GM19452 (cell line): ENCODE measurements around the gene PWWP2B.

Experiments
- ATAC-seq: cut with Tn5 transposase; IDR thresholded peaks from one replicate; pipeline ENCODE4 v1.9.1; 2021; ENCODE audit not compliant: unreplicated experiment

Gene PWWP2B

DNA sequence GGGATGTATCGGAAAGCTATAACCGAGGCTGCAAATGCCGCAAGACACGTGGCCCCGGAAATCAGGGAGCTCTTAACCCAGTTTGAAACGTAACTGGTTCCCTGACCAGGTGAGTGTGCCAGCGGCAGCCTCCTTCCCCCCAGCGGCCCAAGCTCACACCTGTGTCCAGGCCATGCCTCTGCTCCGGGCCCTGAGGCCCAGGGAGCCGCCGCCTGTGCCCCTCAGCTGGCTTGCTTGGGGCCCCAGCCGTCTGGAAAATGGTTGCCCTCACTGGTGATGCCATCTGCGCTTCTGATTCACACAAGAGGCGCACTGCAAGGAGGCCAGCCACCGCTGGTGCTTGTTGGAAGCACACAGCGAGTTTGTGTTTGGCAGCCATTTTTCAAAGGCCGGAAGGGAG is 9.2 kb downstream of the PWWP2B start:
- ATAC-seq: no peak

DNA sequence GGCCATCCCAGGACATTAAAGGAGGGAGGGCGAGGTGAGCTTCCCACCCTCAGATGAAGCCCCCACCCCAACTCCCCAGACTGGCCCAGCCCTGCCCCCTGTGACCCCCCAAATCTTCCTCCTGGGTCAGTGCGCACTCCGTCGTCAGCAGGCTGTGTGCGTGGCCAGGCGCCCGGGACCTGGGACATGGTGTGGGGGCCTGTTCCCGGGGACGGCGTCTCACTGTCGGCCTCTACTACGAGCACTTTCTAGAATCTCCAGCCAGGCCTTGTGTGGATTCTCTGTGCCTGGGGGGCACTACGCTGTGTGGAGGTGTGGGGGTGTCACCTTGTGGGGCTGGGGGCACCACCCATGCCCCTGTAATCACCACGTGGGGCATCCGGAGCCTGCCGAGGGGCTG is 9.8 kb downstream of the PWWP2B start:
- no peak for ATAC-seq

DNA sequence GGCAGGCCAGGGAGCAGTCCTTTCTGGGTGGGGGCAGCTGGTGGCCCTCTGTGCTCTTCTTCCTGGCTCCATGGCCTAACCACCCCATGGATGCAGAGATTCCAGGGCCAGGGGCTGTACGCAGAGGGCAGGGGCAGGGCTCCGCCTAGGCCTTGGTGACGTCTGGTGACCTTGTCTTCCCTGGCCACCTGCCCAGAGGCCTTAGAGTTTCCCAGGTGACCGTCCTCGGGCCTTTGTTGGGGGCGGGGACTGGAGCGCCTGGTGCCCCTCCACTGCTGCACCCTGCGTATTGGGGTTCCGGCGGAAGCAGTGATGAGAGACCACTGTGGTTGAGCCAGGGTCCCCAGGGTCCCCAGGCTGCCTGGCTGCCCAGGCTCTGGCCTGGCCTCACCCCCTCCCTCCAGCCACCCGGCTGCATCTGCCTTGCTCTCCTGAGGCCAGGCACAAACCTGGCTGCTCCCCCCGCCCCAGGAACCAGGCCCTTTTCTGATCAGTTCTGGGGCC is 10.3 kb downstream of the PWWP2B start:
- no peak for ATAC-seq

DNA sequence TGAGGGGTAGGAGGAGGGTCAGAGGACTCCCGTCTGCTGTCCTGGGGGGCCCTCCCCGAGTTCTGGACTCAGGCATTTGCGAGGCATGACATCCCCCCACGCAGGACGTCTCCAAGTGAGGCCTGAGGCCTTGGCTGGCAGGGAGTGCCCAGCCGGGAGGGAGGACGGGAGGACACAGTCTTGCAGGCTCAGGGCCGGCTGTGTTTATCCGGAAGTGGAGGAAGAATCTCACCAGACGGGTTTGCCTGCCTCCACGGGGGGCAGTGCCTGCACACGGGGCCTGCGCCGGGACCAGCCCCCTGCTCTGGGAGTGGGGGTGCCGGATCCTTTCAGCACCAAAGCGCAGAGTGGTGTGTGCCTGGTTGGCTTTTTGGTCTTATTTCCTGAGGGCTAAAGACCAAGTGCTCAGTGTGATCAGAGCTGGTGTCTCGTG is 10.9 kb downstream of the PWWP2B start:
- no peak for ATAC-seq

DNA sequence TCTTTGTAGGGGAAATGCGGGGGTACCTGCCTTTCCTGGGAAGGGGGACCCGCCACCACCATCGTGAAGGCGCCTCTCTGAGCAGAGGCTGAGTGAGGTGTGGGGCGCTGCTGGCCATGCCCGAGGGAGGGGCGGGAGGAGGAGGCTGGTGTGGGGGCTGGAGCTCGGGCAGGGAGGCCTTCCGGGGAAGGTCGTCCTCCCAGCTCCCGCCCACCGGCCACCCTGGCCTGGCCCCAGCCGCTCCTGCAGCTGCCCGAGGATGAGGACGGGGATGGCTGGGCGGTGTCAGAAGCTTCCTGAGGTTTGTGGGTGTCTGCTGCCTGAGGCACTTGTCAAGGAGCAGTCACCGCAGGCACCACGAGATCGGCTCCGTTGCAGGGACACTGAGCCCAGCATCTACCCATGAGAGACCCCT is 11.4 kb downstream of the PWWP2B start:
- ATAC-seq: no peak

DNA sequence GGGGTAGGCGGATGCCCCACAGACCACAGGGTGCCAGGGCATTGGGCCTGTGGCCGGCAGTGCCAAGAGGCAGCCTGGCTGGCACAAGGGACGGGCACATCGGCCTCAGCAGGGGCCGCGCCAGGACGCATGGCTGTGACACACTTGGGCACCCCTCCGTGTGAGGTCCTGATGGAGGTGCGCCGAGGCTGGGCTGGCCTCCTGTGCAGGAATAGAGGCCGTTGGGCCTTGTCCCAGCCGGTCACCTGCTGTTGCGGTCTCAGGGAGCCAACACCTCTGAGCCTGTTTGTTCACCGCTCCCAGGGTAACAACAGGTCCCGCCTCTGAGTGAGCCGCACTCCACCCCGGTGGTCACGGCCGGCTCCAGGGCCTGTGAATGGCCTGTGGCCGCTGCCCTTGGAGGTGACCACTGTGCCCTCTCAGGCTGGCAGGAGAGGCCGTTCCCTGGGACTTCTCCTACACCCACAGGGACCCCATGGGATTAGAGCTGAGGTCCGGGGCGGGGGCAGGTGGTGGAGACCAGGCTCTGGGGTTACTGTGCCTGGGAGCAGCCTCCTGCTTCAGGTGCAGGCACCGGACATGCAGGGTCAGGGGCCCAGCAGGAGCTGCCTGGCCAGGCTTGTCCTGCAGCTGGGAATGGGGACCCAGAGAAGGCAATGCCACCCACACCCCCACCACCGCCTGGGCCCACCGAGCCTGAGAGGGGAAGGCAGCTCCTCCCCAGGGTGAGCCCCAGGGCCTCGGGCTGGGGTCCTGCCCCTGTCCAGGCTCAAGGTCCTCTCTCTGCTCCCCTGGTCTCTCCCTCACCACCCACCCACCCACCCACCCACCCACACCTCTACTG is 12.0 kb downstream of the PWWP2B start:
- no peak for ATAC-seq

DNA sequence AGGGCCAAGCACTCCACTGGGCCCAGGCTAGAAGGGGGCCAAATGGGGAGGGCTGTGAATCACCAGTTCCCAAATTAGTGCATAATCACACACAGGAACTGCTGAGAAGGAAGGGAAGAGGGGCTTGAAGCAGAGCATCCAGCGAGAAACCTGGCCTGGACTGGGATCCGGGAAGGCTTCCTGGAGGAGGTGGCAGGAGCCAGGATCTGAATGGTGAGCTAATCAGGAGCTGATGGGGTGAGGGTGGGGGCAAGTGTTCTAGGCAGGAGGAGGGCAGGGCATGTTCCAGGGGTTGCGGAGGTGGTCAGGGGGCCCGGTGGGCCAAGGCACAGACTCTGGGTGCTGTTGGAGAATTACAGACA is 12.6 kb downstream of the PWWP2B start:
- ATAC-seq: no peak

DNA sequence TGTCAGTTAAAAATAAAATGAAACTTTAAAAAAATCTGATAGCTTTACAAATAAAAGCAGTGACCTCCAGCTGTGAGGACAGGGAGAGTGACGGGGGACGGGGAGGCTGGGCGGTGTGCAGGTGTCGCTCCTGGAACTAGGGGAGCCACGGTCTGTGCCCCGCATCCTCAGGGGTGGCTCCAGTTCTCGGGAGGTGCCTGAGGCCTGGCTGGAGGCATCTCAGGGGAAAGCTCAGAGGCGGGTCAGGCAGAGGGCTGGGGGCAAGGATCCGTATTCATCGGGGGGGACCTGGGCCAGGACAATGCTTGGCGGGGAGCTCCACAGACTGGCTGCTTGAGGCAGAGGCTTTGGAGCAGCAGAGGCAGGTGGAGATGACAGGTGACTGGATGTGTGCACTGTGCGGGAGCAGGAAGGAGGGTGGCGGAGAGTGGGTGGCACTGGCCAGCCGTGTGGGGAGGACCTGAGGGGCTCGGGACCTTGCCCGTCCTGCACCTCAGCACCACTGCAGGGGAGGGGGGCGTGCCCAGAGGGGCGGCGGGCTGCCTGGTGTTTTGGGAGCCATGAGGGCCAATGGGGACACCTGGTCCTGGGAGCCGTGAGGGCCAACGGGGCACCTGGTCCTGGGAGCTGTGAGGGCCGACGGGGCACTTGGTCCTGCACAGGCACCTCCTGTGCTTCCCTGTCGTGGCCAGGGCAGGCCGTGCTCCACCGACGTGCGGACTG is 13.2 kb downstream of the PWWP2B start:
- ATAC-seq: no peak

DNA sequence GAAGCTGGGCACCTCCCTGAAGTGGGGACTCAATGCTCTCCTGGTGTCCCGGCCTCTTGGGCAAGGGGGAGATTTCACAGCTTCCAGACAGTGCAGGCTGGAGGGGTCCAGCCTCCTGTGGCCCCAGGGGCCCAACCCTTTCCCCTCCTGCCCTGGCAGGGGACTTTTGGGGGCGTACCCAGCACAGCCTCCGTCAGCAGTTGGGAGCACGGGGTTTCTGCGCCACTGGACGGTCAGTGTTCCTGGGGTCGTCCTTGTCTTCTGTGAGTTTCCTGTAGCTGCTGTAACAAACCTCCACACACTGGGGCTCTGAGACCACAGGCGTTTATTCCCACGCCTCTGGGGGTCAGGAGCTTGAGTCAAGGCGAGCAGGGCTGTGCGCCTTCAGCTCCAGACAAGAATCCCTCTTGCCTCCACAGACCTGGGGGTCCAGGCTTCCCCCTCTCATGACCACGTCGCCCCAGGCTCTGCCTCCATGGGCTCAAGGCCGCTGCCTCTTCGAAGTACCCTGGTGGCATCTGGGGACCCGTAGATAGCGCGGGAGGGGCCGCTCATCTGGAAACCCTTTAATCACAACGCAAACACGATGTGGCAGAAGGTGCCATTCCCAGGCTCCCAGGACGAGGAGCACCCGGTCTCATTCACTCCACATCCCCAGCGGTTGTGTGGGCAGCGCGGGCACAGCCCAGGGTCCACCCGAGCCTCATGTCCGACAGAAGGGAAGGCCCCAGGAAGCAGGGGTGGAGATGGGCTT is 14.0 kb downstream of the PWWP2B start:
- no peak for ATAC-seq

DNA sequence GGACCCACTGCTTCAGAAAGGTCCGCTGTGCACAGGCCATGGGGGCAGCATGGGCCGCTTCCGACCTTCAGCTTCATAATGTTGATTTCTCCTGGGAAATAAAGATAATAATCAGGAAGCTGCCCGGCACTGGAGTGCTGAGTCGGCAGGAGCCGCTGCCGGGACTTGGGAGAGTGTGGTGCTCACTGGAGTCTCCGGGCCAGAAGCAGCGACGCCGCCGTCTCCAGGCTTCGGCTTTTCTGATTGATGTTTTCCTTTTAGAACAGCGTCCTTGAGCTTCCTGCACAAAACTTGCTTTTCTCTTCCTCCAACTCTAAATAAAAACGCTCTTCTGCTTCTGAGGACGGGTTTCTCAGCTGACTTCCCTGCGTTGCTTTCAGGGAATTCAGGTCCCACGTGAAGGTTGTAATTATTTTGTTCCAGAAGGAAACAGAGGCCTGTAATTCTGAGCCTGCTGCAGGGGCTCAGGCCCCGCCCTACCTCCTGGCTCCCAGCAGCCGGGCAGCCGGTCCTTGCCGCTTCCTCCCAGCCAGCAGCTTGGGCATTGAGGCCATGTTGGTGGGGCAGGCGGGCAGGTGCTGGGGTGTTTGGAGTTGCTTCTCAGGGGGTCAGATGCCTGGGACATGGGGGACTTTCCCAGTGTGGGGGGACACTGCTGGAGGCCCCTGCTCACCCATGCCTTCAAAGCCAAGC is 14.7 kb downstream of the PWWP2B start:
- ATAC-seq: no peak

DNA sequence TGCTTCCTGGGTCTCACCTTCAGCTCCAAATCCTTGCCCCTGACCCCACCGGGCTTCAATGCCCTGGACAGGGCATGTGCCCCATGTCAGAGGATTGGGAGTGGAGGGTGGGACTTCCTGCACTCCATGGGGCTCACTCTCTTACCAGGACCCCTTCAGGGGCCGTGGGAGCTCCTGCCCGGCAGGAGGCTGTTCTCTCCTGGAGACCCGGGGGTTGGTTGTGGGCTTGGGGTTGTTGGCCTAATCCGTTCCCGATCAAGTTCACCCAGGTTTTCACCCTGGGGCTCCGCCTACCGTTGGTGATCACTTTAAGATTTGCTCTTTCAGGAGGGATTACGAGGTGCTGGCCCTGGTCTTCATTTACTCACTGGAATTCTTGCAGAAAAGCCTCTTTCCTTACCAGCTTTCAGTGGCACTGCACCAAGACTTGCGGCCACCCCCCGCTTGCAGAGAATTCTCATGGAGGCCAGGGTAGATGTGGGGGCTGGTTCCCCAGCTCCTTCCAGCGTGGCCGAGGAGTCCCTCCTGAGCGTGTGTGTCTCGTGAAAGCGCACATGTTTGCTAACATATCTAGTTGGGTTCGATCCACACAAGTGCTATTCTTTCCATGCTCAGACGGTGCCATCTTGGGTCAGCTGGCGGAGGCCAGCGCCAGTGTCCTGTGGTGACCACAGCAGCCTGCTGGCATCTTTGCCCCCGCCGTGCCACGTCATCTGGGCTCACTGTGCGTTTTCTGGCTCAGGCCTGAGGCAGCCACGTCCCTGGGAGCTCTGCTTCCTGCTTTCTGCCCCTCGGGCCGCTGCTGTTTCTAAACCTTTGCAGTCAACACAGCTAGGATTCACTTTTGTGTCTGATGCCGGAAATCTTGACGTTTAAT is 15.6 kb downstream of the PWWP2B start:
- no peak for ATAC-seq

DNA sequence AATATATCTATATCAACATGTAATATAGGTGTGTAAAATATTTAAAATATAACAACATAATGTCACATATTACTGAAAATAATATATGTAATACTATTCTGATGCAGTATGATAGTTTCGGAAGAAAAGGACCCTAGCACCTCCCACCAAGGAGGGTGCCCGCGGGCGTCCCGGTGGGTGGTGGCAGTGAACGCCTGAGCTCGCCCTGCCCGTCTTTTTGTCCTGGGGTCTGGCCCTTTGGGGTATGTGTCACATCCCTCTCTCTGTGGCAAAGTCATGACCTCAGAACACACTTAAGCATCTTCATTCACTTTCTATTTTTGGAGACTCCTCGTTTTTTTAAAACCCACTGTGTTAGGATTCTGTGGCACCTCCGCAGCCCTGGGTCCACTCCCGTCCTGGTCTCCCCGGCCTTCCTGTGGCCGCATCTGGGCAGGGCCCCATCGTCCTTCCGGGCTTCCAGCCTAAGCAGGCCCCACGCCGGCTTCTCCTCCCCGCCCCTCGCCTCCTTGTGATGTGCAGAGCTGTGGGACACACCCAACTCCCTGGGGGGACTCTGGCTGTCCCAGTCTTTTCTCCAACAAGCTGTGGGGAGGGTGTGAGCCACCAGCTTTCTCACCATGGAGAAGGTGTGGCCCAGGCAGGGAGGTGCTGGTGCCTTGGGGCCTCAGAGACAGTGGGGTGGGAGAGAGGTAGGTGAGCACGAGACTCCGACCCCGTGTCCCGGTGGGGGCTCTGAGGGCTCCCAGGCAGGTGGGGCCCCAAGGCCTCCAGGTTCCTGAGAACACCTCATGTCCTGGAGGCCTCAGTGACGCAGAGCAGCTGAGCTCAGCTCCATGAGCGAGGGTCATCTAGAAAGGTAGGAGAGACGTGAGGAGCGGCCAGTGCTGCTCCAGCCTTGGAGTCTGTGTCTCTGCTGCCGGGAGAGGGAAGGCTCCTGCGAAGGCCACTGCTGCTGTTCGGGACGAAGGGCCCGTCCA is 16.5 kb downstream of the PWWP2B start:
- ATAC-seq: no peak

DNA sequence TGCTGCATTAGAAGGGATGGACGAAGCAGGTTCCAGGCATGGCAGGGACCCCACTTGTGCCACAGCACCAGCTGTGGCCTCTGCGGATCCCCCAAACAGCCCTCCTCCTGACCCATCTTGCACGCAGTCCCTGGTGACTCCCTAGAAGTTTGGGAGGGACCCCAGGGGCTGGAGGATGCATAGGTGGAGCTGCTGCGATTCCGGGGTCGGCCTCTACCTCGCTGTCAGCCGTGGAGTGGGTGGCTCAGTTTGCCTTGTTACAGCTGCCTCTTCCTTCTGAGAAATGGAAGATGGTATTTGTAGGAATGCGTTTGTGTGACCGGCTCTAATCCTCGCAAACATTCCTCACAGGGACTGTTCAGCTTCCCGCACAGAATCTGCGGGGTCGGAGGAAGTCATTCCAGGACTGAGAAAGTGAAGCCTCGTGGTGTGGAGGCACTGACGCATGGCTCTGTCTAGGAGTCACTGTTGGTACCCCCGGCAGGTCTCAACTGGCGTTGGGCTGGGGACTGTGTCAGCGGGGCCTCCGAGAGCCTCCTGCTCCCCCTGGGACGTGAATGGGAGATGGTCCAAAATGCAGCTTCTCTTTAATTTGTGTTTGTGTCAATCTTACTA is 17.5 kb downstream of the PWWP2B start:
- no peak for ATAC-seq

DNA sequence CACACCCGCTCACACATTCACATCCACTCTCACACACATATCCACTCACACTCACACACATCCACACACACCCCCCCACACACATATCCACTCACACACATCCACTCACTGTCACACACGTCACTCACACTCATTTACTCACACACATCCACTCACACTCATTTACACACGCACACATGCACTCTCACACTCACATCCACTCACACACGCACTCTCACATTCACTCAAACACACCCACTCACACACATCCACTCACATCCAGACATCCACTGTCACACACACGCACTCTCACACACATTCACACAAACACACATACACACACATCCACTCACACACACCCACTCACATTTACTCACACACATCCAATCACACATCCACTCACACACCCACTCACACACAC is 18.3 kb downstream of the PWWP2B start:
- ATAC-seq: no peak

DNA sequence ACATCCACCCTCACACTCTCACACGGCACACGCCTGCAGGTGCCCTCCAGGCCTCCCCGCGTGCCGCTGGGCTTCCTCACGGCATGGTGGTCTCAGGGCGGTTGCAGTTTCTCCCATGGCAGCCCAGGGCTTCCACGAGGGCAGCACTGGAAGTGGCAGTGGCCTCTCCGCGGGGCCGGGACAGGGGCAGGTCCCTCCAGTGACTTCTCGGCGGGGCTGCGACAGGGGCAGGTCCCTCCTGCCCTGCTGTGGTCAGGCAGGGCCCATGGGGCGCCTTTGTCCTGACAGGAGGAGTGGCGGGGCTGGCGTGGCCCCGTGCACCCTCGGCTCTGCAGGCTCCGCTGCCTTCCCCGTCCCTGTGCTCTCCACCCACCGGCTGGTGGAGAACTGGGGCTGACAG is 19.0 kb downstream of the PWWP2B start:
- ATAC-seq: no peak

DNA sequence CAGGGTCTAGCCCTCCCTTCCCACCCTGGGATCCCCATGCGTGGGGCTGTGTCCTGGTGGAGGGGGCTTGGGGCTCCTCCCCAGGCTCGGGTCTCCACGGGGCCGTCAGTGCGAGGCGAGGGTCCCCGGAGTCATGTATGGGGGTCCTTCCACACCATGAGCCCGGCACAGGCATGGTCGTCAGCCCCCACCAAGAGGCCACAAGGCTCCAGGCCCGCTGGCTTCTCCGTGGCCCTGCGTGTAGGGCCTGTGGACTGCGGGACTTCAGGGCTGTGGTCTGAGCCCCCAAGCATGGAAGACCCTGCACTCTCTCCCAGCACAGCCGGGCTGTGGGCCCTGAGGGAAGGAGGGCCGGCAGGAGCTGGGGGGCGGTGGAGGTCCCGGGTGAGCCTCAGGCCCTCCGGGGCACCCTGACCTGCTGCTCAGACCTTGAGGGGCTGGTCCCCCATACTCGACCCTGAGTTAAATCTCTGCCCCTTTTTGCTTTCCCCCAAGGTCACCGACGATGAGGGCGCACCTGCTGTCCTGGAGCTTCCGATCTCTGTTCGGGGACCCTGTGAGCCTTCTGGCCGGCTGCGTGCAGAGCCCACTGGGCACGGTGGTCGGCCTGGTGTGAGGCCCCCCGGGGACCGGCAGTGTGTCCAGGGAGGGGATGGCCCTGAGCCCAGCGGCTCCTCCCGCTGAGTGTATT is 19.7 kb downstream of the PWWP2B start:
- ATAC-seq: no peak

DNA sequence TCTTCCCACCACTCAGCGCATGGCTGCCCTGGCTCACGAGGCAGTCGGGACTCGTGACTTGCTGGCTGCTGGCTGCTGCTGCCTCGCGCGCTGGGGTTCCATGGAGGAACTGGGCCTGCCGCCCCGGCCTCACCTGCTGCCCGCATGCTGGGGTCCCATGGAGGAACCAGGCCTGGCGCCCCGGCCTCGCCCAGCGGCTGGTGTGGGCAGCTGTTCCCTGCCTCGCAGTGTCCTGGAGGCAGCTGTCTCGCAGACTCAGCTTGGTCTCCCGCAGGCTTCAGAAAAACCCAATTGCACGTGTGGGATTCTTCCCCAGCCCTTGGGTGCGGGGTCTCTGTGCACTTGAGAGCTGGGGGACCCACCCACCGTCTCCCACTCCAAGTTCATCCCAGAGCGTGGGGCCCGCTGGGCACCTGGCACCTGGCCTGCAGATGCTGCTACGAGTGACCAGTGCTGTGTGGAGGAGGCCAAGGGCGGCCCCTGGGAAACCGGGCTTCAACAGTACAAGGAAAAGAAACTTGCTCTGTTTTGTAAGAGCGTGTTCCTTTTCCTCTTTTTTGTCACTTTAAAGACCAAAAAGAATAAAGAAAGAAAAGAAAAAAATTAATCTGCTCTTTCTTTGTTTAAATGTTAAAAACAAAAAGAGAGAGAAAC is 20.4 kb downstream of the PWWP2B start:
- ATAC-seq: no peak
